Endothelial cell of umbilical vein (primary cell): ENCODE measurements around the gene ATP6V0A4. TPM values are rescaled to one million over a fixed set of nuclear protein-coding genes. Genes with fewer than 3 reads are reported as not detected.

Experiments used
- BruUV-seq: library from RNA; stranded (reverse); fragments of 400-500 nt; replicated peaks from 2 replicates; lab custom pipeline; 2021; lab: Mats Ljungman, UMichigan
- CTCF ChIA-PET: fragments of 300-600, 350-600 bp; sonication (Branson Sonifier 250); formaldehyde crosslinking; loops from one replicate; lab custom pipeline; 2021; ENCODE audit warnings: antibody characterized with exemption, inconsistent platforms; lab: Charles Lee
- POLR2A ChIA-PET: fragments of 300-600, 350-600 bp; sonication (Branson Sonifier 250); formaldehyde crosslinking; loops from one replicate; lab custom pipeline; 2021; ENCODE audit warnings: antibody characterized with exemption, inconsistent platforms; lab: Charles Lee
- DNase-seq: peaks from one replicate; pipeline ENCODE4 v3.0.0-alpha.2; 2011; ENCODE audit warnings: low read depth, low spot score
- FAIRE-seq: peaks from 2 replicates; lab custom pipeline; 2011; peaks lifted over from hg19 to GRCh38; lab: Jason Lieb, UNC
- H2AFZ ChIP-seq: 2 replicates; pipeline ENCODE4 v1.6.0; 2012; ENCODE audit warnings: low read depth, low read length, control low read depth, inconsistent platforms
- H3K27ac ChIP-seq: 2 replicates; pipeline ENCODE4 v1.5.1; 2011; ENCODE audit warnings: low read depth, mild to moderate bottlenecking, control low read depth, low read length, moderate library complexity; ENCODE audit not compliant: insufficient read depth
- H3K27me3 ChIP-seq, 2 experiments: 2 replicates each; pipeline versions ENCODE4 v1.6.0 to v1.6.1; 2011; ENCODE audit warnings: low read length in 2 of 2, mixed read lengths in 1 of 2; ENCODE audit not compliant: control insufficient read depth in 2 of 2, insufficient read depth in 2 of 2
- H3K36me3 ChIP-seq, 2 experiments: 2 replicates in 1 of 2; 3 replicates in 1 of 2; pipeline ENCODE4 v1.5.1; 2011; ENCODE audit warnings: low read length in 2 of 2, mild to moderate bottlenecking in 1 of 2, moderate library complexity in 1 of 2; ENCODE audit not compliant: control insufficient read depth in 2 of 2, insufficient read depth in 2 of 2; ENCODE audit errors: extremely low read depth in 1 of 2
- H3K4me1 ChIP-seq: 3 replicates; pipeline ENCODE4 v1.5.1; 2011; ENCODE audit warnings: mild to moderate bottlenecking, low read length; ENCODE audit not compliant: control insufficient read depth, insufficient read depth; ENCODE audit errors: extremely low read depth
- H3K4me2 ChIP-seq: 2 replicates; pipeline ENCODE4 v1.6.1; 2011; ENCODE audit warnings: low read length, control low read depth, mixed read lengths; ENCODE audit not compliant: insufficient read depth
- H3K4me3 ChIP-seq, 3 experiments: fragments of 200-600 bp in 1 of 3; sonication (generic), shearing (Covaris generic) in 1 of 3; replicated peaks in 1 of 3; 2 replicates each; pipeline ENCODE4 v1.5.1; 2011 to 2016; ENCODE audit warnings: control low read depth in 3 of 3, low read length in 3 of 3, mild to moderate bottlenecking in 2 of 3, inconsistent platforms in 1 of 3, low read depth in 1 of 3, moderate library complexity in 1 of 3; ENCODE audit not compliant: insufficient read depth in 1 of 3
- H3K79me2 ChIP-seq: 2 replicates; pipeline ENCODE4 v1.6.0; 2012; ENCODE audit warnings: low read length, inconsistent platforms; ENCODE audit not compliant: control insufficient read depth, insufficient read depth
- H3K9ac ChIP-seq: replicated peaks from 2 replicates; pipeline ENCODE3; 2011; ENCODE audit warnings: low read length, control low read depth; ENCODE audit not compliant: insufficient read depth; ENCODE audit errors: extremely low read depth
- H3K9me1 ChIP-seq: replicated peaks from 3 replicates; pipeline ENCODE4 v1.6.0; 2011; ENCODE audit warnings: mild to moderate bottlenecking, low read length; ENCODE audit not compliant: control insufficient read depth, insufficient read depth; ENCODE audit errors: extremely low read depth
- H3K9me3 ChIP-seq: replicated peaks from 2 replicates; pipeline ENCODE4 v1.5.1; 2012; ENCODE audit warnings: low read length, inconsistent platforms; ENCODE audit not compliant: control insufficient read depth, insufficient read depth
- H4K20me1 ChIP-seq: replicated peaks from 2 replicates; pipeline ENCODE3; 2011; ENCODE audit warnings: mild to moderate bottlenecking, low read length; ENCODE audit not compliant: control insufficient read depth, insufficient read depth; ENCODE audit errors: extremely low read depth
- EZH2 ChIP-seq: IDR thresholded peaks from 2 replicates; pipeline ENCODE4 v1.6.1; 2012; ENCODE audit warnings: borderline replicate concordance, low read depth, mild to moderate bottlenecking, moderate library complexity, low read length, inconsistent platforms; ENCODE audit not compliant: severe bottlenecking
- FOS ChIP-seq: IDR thresholded peaks from 2 replicates; pipeline ENCODE4 v1.6.1; 2011; ENCODE audit warnings: mild to moderate bottlenecking, low read length, moderate library complexity, borderline replicate concordance; ENCODE audit not compliant: insufficient read depth
- GATA2 ChIP-seq: IDR thresholded peaks from 2 replicates; pipeline ENCODE4 v1.7.0; 2011; ENCODE audit warnings: low read depth, mild to moderate bottlenecking, moderate library complexity, mixed read lengths, low read length; ENCODE audit not compliant: insufficient read length, insufficient read depth
- JUN ChIP-seq: IDR thresholded peaks from 2 replicates; pipeline ENCODE4 v1.6.1; 2011; ENCODE audit warnings: borderline replicate concordance, low read depth; ENCODE audit not compliant: insufficient read length, insufficient read depth
- MYC ChIP-seq: IDR thresholded peaks from one replicate; pipeline ENCODE4 v1.6.1; 2011; ENCODE audit warnings: mild to moderate bottlenecking, low read depth, low read length
- POLR2A ChIP-seq: IDR thresholded peaks from 2 replicates; pipeline ENCODE4 v1.6.1; 2012; ENCODE audit warnings: low read depth, mild to moderate bottlenecking, control low read depth, low read length
- POLR2AphosphoS5 ChIP-seq: IDR thresholded peaks from 2 replicates; pipeline ENCODE4 v1.6.1; 2012; ENCODE audit warnings: low read depth, mild to moderate bottlenecking, control low read depth, low read length, moderate library complexity; ENCODE audit not compliant: insufficient read depth
- dilution Hi-C: fragments of 300-500 bp; cut with MboI; formaldehyde crosslinking; loops from one replicate; pipeline ENCODE4 v1.15.0; 2019; ENCODE audit warnings: low sequenced_read_pairs; ENCODE audit not compliant: extremely low pct_ligation_motif_present
- intact Hi-C: fragments of 100-400 bp; cut with micrococcal nuclease; formaldehyde crosslinking; loops from one replicate; pipeline ENCODE4 v1.10.0; 2022
- polyA plus RNA-seq, 4 experiments: library from polyadenylated mRNA; depleted of rRNA in 3 of 4; stranded (reverse) in 3 of 4; unstranded in 1 of 4; fragments of >200 nt; gene quantifications; 2 replicates each; pipeline versions ENCODE4 v1.2.1 to v1.2.3, GENCODE V29; 2011 to 2012; ENCODE audit warnings: missing spikeins in 1 of 4
- total RNA-seq: library from RNA; stranded (reverse); gene quantifications from 2 replicates; pipeline ENCODE4 v1.2.3, GENCODE V29; 2021
- TF ChIP-seq, protein P1 (sequence below), 2 donors: IDR thresholded peaks; 1 replicate in 1 of 2; 2 replicates in 1 of 2; pipeline ENCODE4 v1.5.1; 2011; ENCODE audit warnings: low read length in 2 of 2, mild to moderate bottlenecking in 2 of 2, moderate library complexity in 2 of 2, control low read depth in 1 of 2, inconsistent platforms in 1 of 2, low read depth in 1 of 2; ENCODE audit not compliant: insufficient read depth in 1 of 2; ENCODE audit errors: extremely low read depth in 1 of 2
- TF ChIP-seq, protein P2 (sequence below): IDR thresholded peaks from 2 replicates; pipeline ENCODE4 v1.6.1; 2011; ENCODE audit not compliant: insufficient read depth, insufficient read length

Gene ATP6V0A4
- total and polyA plus RNA-seq, 2 donors (not counting 3 experiments of a cell fraction or from before 2014, with no cell fraction given) = 0.07 to 0.24 TPM

DNA sequence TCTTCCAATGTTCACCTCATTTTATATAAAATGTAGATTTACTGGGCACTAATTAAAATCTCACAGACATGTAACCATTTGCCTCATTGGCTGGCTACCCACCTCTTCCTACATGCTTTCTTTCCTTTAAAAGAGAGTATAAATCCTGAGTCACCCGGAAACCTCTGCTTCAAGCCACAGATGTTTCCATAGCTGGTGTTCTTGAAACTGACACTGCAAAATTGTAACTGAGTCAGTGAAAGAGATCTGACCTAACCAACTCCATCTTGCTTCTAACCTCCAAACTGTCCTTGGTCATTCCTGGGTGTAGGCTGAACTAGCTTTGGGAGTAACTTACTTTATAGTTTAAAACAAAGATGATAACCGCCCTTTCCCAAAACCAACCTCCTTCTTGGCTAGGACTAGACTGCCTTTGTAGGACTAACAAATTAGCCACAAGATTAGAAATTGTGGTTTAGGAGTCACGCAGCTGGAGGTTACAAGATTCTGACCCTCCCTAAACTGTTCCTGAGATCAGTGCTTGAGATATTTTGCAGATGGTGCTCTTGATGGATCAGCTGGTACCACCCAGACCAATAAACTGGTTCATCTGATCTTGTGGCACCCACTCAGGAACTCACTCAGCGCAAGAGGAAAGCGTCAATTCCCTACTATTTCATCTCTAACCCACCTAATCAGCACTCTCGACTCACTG, 130.3 kb downstream of the ATP6V0A4 start:
- FAIRE-seq (no peak), DNase-seq (no peak)
- Histone ChIP-seq H3K4me3 (no peak overlapping the region), H3K9ac (no peak overlapping the region), H3K9me3 (no peaks in the 10 kb centered on the region), H2AFZ (no peak overlapping the region), H4K20me1 (no peaks in the 10 kb centered on the region), H3K4me2 (no peak overlapping the region), H3K4me1 (no peaks in the 10 kb centered on the region), H3K9me1 (no peaks in the 10 kb centered on the region), H3K27ac (no peak overlapping the region), H3K79me2 (no peaks in the 10 kb centered on the region), H3K27me3 (peaks cover 2 to 3% of the 10 kb centered on the region in 2 experiments), H3K36me3 (no peaks in the 10 kb centered on the region)
- ChIA-PET POLR2A (no interaction called here), CTCF (no interaction called here)
- TF ChIP-seq, protein P1, sequence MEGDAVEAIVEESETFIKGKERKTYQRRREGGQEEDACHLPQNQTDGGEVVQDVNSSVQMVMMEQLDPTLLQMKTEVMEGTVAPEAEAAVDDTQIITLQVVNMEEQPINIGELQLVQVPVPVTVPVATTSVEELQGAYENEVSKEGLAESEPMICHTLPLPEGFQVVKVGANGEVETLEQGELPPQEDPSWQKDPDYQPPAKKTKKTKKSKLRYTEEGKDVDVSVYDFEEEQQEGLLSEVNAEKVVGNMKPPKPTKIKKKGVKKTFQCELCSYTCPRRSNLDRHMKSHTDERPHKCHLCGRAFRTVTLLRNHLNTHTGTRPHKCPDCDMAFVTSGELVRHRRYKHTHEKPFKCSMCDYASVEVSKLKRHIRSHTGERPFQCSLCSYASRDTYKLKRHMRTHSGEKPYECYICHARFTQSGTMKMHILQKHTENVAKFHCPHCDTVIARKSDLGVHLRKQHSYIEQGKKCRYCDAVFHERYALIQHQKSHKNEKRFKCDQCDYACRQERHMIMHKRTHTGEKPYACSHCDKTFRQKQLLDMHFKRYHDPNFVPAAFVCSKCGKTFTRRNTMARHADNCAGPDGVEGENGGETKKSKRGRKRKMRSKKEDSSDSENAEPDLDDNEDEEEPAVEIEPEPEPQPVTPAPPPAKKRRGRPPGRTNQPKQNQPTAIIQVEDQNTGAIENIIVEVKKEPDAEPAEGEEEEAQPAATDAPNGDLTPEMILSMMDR (IDR thresholded peaks at IDR 0.05; ENCODE audit: extremely low read depth in 1 of 2, insufficient read depth in 1 of 2, low read depth in 1 of 2, low read length in 2 of 2) = no peak
- no peak for TF ChIP-seq FOS
- no peak for TF ChIP-seq JUN
- TF ChIP-seq MYC = no peak
- TF ChIP-seq EZH2 = no peak
- no peak for TF ChIP-seq GATA2
- no peak for TF ChIP-seq POLR2A
- TF ChIP-seq, protein P2, sequence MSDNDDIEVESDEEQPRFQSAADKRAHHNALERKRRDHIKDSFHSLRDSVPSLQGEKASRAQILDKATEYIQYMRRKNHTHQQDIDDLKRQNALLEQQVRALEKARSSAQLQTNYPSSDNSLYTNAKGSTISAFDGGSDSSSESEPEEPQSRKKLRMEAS = no peak
- TF ChIP-seq POLR2AphosphoS5 = no peak
- dilution Hi-C loops = no loop called here
- no TSS peak for BruUV-seq
- intact Hi-C loops = no loop called here
